Measurements from ENCODE around the gene RRAD.
A peak's percentile ranks its signal among the peaks of the same experiment; 100 is the strongest.

Gene RRAD

GRCh38 chr16:66881014-66881417 lies 44.3 kb downstream of the RRAD start:
- DNase-seq (ENCODE audit: low spot score), result peak; percentile 54

GRCh38 chr16:66880288-66881013 lies 44.9 kb downstream of the RRAD start, which contains the start of gene PDP2:
Gene PDP2, plus strand, starts transcription at chr16:66880515. Its CDS starts 3,770 bp downstream, at chr16:66884285.
- peak; percentile 96 for DNase-seq (ENCODE audit: low spot score)

- DNase-seq (ENCODE audit: low spot score), result peak; percentile 79
Observed at GRCh38 chr16:66878067-66878466, 47.3 kb downstream of the RRAD start.

GRCh38 chr16:66874079-66874775 lies 51.1 kb downstream of the RRAD start:
- DNase-seq (ENCODE audit: low spot score), result peak; percentile 24

- DNase-seq (ENCODE audit: low spot score), result no peak
Observed at GRCh38 chr16:66873685-66874055, 51.7 kb downstream of the RRAD start.

- peak; percentile 92 for DNase-seq (ENCODE audit: low spot score)
Observed at GRCh38 chr16:66872943-66873684, 52.2 kb downstream of the RRAD start.

GRCh38 chr16:66872559-66872942 lies 52.8 kb downstream of the RRAD start:
- DNase-seq (ENCODE audit: low spot score), result no peak

- no peak for DNase-seq (ENCODE audit: low spot score)
Observed at GRCh38 chr16:66871840-66872239, 53.5 kb downstream of the RRAD start.

All from NAMALWA (cell line).